Mesenchymal stem cell (in vitro differentiated cells and primary cell): ENCODE measurements around the gene NEDD4L.

ENCODE experiments used
- DNase-seq: peaks from one replicate; pipeline ENCODE4 v3.0.0-alpha.2; 2013
- H2AFZ ChIP-seq: one replicate; pipeline ENCODE4 v1.6.1; 2013; ENCODE audit warnings: low read depth, mild to moderate bottlenecking, control low read depth, inconsistent platforms, low read length, moderate library complexity
- H2AK5ac ChIP-seq: 2 replicates; pipeline ENCODE4 v1.6.1; 2013; ENCODE audit warnings: low read length, moderate library complexity, mild to moderate bottlenecking, inconsistent platforms; ENCODE audit not compliant: severe bottlenecking
- H2BK120ac ChIP-seq: one replicate; pipeline ENCODE4 v1.6.1; 2013; ENCODE audit warnings: low read depth, mild to moderate bottlenecking, inconsistent platforms, low read length, moderate library complexity
- H2BK12ac ChIP-seq, 2 experiments: one replicate each; pipeline ENCODE4 v1.6.1; 2013; ENCODE audit warnings: inconsistent platforms in 2 of 2, low read length in 2 of 2, mild to moderate bottlenecking in 2 of 2, moderate library complexity in 2 of 2, control low read depth in 1 of 2
- H2BK15ac ChIP-seq: one replicate; pipeline ENCODE4 v1.6.1; 2013; ENCODE audit warnings: mild to moderate bottlenecking, low read depth, inconsistent platforms; ENCODE audit not compliant: poor library complexity, severe bottlenecking
- H2BK5ac ChIP-seq: 2 replicates; pipeline ENCODE4 v1.6.1; 2013; ENCODE audit warnings: low read depth, mild to moderate bottlenecking, low read length, control low read depth, inconsistent platforms; ENCODE audit not compliant: poor library complexity, severe bottlenecking
- H3K14ac ChIP-seq, 2 experiments: one replicate each; pipeline ENCODE4 v1.6.1; 2013; ENCODE audit warnings: inconsistent platforms in 2 of 2, low read length in 2 of 2, control low read depth in 1 of 2, mild to moderate bottlenecking in 1 of 2, moderate library complexity in 1 of 2
- H3K18ac ChIP-seq, 2 experiments: one replicate each; pipeline ENCODE4 v1.6.1; 2013; ENCODE audit warnings: inconsistent platforms in 2 of 2, low read length in 2 of 2, control low read depth in 1 of 2, low read depth in 1 of 2, mild to moderate bottlenecking in 1 of 2
- H3K23ac ChIP-seq, 2 experiments: one replicate each; pipeline ENCODE4 v1.6.1; 2013; ENCODE audit warnings: inconsistent platforms in 2 of 2, low read length in 2 of 2, mild to moderate bottlenecking in 2 of 2, moderate library complexity in 2 of 2, control low read depth in 1 of 2
- H3K27ac ChIP-seq: 2 replicates; pipeline ENCODE4 v1.5.1; 2013; ENCODE audit warnings: mild to moderate bottlenecking, moderate library complexity, low read length, control low read depth, inconsistent platforms; ENCODE audit not compliant: poor library complexity, severe bottlenecking
- H3K27me3 ChIP-seq, 2 experiments: 2 replicates each; pipeline versions ENCODE4 v1.6.1 to v1.7.0; 2013; ENCODE audit warnings: low read length in 2 of 2, mild to moderate bottlenecking in 2 of 2, moderate library complexity in 2 of 2, control low read depth in 1 of 2, inconsistent platforms in 1 of 2; ENCODE audit not compliant: control insufficient read depth in 1 of 2, insufficient read depth in 1 of 2
- H3K36me3 ChIP-seq, 2 experiments: 2 replicates each; pipeline versions ENCODE4 v1.6.1 to v1.7.0; 2013; ENCODE audit warnings: low read length in 2 of 2, control low read depth in 1 of 2, inconsistent platforms in 1 of 2, low read depth in 1 of 2, mild to moderate bottlenecking in 1 of 2; ENCODE audit not compliant: insufficient read depth in 2 of 2, control insufficient read depth in 1 of 2
- H3K4ac ChIP-seq, 2 experiments: one replicate each; pipeline ENCODE4 v1.6.1; 2013; ENCODE audit warnings: inconsistent platforms in 2 of 2, low read length in 2 of 2, mild to moderate bottlenecking in 2 of 2, moderate library complexity in 2 of 2, control low read depth in 1 of 2, low read depth in 1 of 2
- H3K4me1 ChIP-seq: 2 replicates; pipeline ENCODE4 v1.6.1; 2013; ENCODE audit warnings: low read depth, low read length, control low read depth; ENCODE audit not compliant: control insufficient read depth, insufficient read depth
- H3K4me2 ChIP-seq: 2 replicates; pipeline ENCODE4 v1.6.1; 2013; ENCODE audit warnings: low read length, mild to moderate bottlenecking, inconsistent platforms; ENCODE audit not compliant: poor library complexity, severe bottlenecking
- H3K4me3 ChIP-seq, 2 experiments: 2 replicates each; pipeline versions ENCODE4 v1.5.1 to v1.7.0; 2013; ENCODE audit warnings: low read length in 2 of 2, mild to moderate bottlenecking in 2 of 2, control low read depth in 1 of 2, low read depth in 1 of 2; ENCODE audit not compliant: insufficient read depth in 1 of 2
- H3K79me1 ChIP-seq: replicated peaks from 2 replicates; pipeline ENCODE4 v1.6.1; 2013; ENCODE audit warnings: mild to moderate bottlenecking, control low read depth, low read length, inconsistent platforms; ENCODE audit not compliant: poor library complexity, severe bottlenecking
- H3K9ac ChIP-seq: 2 replicates; pipeline ENCODE4 v1.7.0; 2013; ENCODE audit warnings: mild to moderate bottlenecking, low read length, moderate library complexity
- H3K9me3 ChIP-seq: 2 replicates; pipeline ENCODE4 v1.7.0; 2013; ENCODE audit warnings: mild to moderate bottlenecking, low read length; ENCODE audit not compliant: control insufficient read depth
- H4K8ac ChIP-seq: one replicate; pipeline ENCODE4 v1.6.1; 2013; ENCODE audit warnings: inconsistent platforms, mild to moderate bottlenecking, low read length, moderate library complexity
- H4K91ac ChIP-seq: one replicate; pipeline ENCODE4 v1.6.1; 2013; ENCODE audit warnings: mild to moderate bottlenecking, low read length, inconsistent platforms
- WGBS: methylation state at CpG from one replicate; pipeline ENCODE4 v1.1.7; 2013; ENCODE audit warnings: mixed read lengths; 5-methylcytosine and 5-hydroxymethylcytosine counted together

The NEDD4L gene

DNA sequence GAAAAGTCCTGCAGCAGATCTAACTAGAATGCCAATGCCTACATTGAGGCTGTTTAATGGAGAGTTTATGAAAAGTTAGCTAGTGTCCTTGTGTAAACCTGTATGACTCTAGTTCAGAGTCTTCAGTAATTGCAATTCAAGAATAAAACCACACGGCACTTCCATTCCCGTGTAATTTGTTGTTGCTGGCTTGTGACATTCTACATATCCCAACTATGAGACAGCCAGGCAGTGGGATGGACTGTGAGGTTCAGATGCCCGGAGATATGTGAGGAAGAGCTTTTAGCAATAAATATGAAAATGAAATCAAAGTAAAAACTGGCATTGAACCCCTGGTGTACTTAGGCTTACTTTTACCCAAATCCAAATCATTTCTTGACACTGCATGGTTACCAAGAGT, 263.4 kb downstream of the NEDD4L start:
- Histone ChIP-seq H3K9me3 (peaks cover 12% of the 10 kb centered on the region), H3K4me3 (no peak overlapping the region), H3K79me1 (peaks cover 40% of the 10 kb centered on the region), H3K23ac (no peak overlapping the region), H2BK5ac (no peak overlapping the region), H4K91ac (no peak overlapping the region), H2AFZ (no peak overlapping the region), H3K4ac (no peak overlapping the region), H3K36me3 (peaks cover 0 to 7% of the 10 kb centered on the region in 2 experiments), H3K14ac (no peak overlapping the region), H3K18ac (no peak overlapping the region), H3K9ac (no peak overlapping the region), H3K4me1 (peaks cover 3% of the 10 kb centered on the region), H3K4me2 (no peak overlapping the region), H2AK5ac (no peak overlapping the region), H2BK12ac (no peak overlapping the region), H4K8ac (no peak overlapping the region), H2BK15ac (no peak overlapping the region), H3K27me3 (no peaks in the 10 kb centered on the region), H3K27ac (no peak overlapping the region), H2BK120ac (no peak overlapping the region)
- DNase-seq = no peak
- 90% methylated on average over 2 of the region's 3 CpGs for WGBS

- Histone ChIP-seq H3K4me3 (no peak overlapping the region), H2BK12ac (no peak overlapping the region), H3K4ac (no peak overlapping the region), H2AFZ (no peak overlapping the region), H3K14ac (no peak overlapping the region), H3K23ac (no peak overlapping the region), H2AK5ac (no peak overlapping the region), H3K9ac (no peak overlapping the region), H3K79me1 (peaks cover 35% of the 10 kb centered on the region), H3K4me1 (peaks cover 5% of the 10 kb centered on the region), H2BK5ac (no peak overlapping the region), H3K27ac (no peak overlapping the region), H3K27me3 (no peaks in the 10 kb centered on the region), H3K9me3 (peaks cover 12% of the 10 kb centered on the region), H4K8ac (no peak overlapping the region), H3K36me3 (peaks cover 0 to 7% of the 10 kb centered on the region in 2 experiments), H2BK120ac (no peak overlapping the region), H3K4me2 (no peak overlapping the region), H3K18ac (no peak overlapping the region), H4K91ac (no peak overlapping the region), H2BK15ac (no peak overlapping the region)
- no peak for DNase-seq
- WGBS = 74% methylated on average over 8 of the region's 8 CpGs
Observed at GRCh38 chr18:58308463-58308862, 264.4 kb downstream of the NEDD4L start.

GRCh38 chr18:58309099-58309498, 265.1 kb downstream of the NEDD4L start:
- H3K36me3 ChIP-seq = peaks cover 0 to 7% of the 10 kb centered on the region in 2 experiments
- no peak overlapping the region for H3K27ac ChIP-seq
- H3K4me3 ChIP-seq = no peak overlapping the region
- 87% methylated on average over 8 of the region's 8 CpGs for WGBS
- H2BK12ac ChIP-seq = no peak overlapping the region
- H3K18ac ChIP-seq = no peak overlapping the region
- H3K4me2 ChIP-seq = no peak overlapping the region
- H3K23ac ChIP-seq = no peak overlapping the region
- H3K79me1 ChIP-seq = peaks cover 31% of the 10 kb centered on the region
- no peak overlapping the region for H3K14ac ChIP-seq
- H2AK5ac ChIP-seq = no peak overlapping the region
- no peaks in the 10 kb centered on the region for H3K27me3 ChIP-seq
- no peak overlapping the region for H4K91ac ChIP-seq
- no peak for DNase-seq
- no peak overlapping the region for H2BK120ac ChIP-seq
- H3K9me3 ChIP-seq = peaks cover 12% of the 10 kb centered on the region
- peaks cover 8% of the 10 kb centered on the region for H3K4me1 ChIP-seq
- H4K8ac ChIP-seq = no peak overlapping the region
- H2BK15ac ChIP-seq = no peak overlapping the region
- H3K4ac ChIP-seq = no peak overlapping the region
- no peak overlapping the region for H3K9ac ChIP-seq
- H2AFZ ChIP-seq = no peak overlapping the region
- no peak overlapping the region for H2BK5ac ChIP-seq

DNA sequence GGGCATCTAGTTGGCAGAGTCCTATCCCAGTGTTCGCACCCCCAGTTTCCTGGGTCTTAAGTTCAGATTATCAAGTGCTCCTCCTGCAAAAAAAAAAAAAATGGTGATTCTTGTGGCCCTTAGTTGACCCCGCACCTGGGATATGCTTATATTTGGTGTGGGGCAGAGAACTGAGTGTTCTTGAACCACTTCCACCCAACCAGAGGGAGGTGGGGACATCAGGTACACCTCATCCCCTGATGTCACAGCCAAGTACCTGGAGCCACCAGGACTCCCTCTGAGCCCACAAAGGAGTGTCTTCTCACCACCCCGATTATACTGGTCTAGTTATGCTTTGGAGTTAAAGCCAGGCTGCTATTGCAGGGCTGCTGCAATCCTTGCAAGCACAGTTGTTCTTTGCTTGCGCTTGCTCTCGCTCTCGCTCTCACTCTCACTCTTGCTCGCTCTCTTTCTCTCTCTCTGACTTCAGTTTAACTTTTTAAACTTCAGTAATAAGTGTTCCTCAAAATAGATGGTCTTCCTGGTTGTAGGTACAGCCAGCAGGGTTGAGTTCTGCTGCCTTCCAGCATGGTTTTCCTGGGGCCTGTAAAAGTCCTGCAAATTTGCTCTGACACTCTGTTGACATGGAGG, 265.7 kb downstream of the NEDD4L start:
- H3K9me3 ChIP-seq = peaks cover 12% of the 10 kb centered on the region
- no peak overlapping the region for H3K4me3 ChIP-seq
- H3K18ac ChIP-seq = no peak overlapping the region
- H3K4me1 ChIP-seq = peaks cover 11% of the 10 kb centered on the region
- no peak overlapping the region for H2BK5ac ChIP-seq
- no peaks in the 10 kb centered on the region for H3K27me3 ChIP-seq
- H3K4me2 ChIP-seq = no peak overlapping the region
- no peak overlapping the region for H4K91ac ChIP-seq
- no peak overlapping the region for H3K14ac ChIP-seq
- peaks cover 30% of the 10 kb centered on the region for H3K79me1 ChIP-seq
- no peak overlapping the region for H3K27ac ChIP-seq
- no peak overlapping the region for H2AK5ac ChIP-seq
- no peak for DNase-seq
- no peak overlapping the region for H4K8ac ChIP-seq
- WGBS = 92% methylated on average over 6 of the region's 7 CpGs
- no peak overlapping the region for H2BK120ac ChIP-seq
- H2BK12ac ChIP-seq = no peak overlapping the region
- no peak overlapping the region for H3K4ac ChIP-seq
- no peak overlapping the region for H2AFZ ChIP-seq
- H3K23ac ChIP-seq = no peak overlapping the region
- no peak overlapping the region for H2BK15ac ChIP-seq
- no peak overlapping the region for H3K9ac ChIP-seq
- H3K36me3 ChIP-seq = peaks cover 0 to 7% of the 10 kb centered on the region in 2 experiments
